ENCODE results near the gene TUT4. TPM values are rescaled to one million over a fixed set of nuclear protein-coding genes. Genes with fewer than 3 reads are reported as not detected.

Gene TUT4
- total and polyA plus RNA-seq, 2 experiments from 2014 or later: 14.9 to 18.9 TPM

DNA sequence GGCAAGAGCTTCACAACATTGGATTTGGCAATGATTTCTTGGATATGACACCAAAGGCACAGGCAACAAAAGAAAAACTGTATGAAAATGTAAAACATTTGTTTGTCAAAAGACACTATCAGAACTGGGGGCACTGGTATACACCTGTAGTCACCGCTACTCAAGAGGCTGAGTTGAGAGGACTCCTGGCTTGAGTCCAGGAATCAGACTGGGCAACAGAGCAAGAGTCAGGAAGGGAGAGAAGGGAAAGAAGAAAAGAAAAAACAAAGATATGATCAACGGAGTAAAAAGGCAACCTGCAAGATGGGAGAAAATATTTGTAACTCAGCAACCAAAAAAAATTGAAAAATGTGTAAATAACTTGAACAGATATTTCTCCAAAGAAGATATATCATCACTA is 6.0 kb upstream of the TUT4 start:
- DNase-seq: no peak
- no peaks in the 10 kb centered on the region for H3K27me3 ChIP-seq (replicated peaks; ENCODE audit: insufficient read depth)
- no peaks in the 10 kb centered on the region for H3K36me3 ChIP-seq (ENCODE audit: low read depth)
- in situ Hi-C loops (cut with MboI): no loop called here
- H3K4me3 ChIP-seq: no peak overlapping the region
- no peak overlapping the region for H2AFZ ChIP-seq
- peaks cover 8% of the 10 kb centered on the region for H3K4me1 ChIP-seq (ENCODE audit: insufficient read depth)
- 87 to 95% methylated on average over 2 of the region's 2 CpGs for WGBS, 2 experiments (ENCODE audit: low coverage in 1 of 2, low lambda C conversion rate in 2 of 2, missing lambda C conversion rate in 2 of 2)
- H3K9me3 ChIP-seq (ENCODE audit: low read depth): no peaks in the 10 kb centered on the region
- no peaks in the 10 kb centered on the region for H3K9me2 ChIP-seq (ENCODE audit: insufficient read depth)
- no peak overlapping the region for H3K9ac ChIP-seq
- H3F3A ChIP-seq (ENCODE audit: insufficient read depth): peaks cover 14% of the 10 kb centered on the region
- no peak for TF ChIP-seq EZH2phosphoT487 (IDR thresholded peaks at IDR 0.05; ENCODE audit: insufficient read depth, low read depth)
- no peak for TF ChIP-seq EZH2 (IDR thresholded peaks at IDR 0.05; ENCODE audit: insufficient read depth, poor library complexity, severe bottlenecking)
- no peak overlapping the region for H3K4me2 ChIP-seq (ENCODE audit: unreplicated experiment)
- no peak overlapping the region for H3K27ac ChIP-seq
- no peaks in the 10 kb centered on the region for H4K20me1 ChIP-seq (ENCODE audit: insufficient read depth)
- no peaks in the 10 kb centered on the region for H3K79me2 ChIP-seq (ENCODE audit: insufficient read depth)

DNA sequence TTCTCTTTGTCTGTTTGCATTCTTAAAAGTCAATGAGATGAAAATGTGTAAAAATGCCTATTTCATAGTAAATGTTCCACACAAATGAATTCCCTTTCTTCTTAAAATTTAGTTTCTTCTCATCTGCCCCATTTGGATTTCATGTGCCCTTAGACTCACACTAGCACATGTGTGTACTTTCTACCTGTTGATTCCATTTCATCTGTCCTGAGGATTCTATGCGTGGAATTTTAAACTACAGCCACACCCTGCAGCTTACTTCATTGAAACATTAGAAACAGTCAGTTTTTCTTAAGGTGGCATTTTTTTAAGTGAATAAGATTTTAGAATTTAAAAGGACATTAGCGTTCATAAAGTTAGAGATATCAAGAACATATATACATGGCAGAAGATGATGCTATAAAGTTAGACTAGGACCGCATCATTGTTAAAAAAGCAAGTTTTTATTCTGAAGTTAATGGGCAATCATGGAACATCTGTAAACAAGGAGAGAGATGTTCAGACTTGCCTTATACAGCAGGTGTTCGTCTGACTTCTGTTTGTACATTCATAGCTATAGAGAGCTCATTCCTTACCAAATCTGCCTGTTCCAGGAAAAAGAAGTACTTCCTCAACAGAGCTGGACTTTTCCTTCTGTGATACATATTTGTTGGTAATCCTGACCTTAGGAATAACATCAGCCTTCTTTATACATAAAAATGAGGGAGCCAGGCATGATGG is 3.9 kb upstream of the TUT4 start:
- Histone ChIP-seq H3K9me3 (ENCODE audit: low read depth) (no peaks in the 10 kb centered on the region), H3K4me2 (ENCODE audit: unreplicated experiment) (no peak overlapping the region), H3K36me3 (ENCODE audit: low read depth) (no peaks in the 10 kb centered on the region), H3K4me3 (no peak overlapping the region), H4K20me1 (ENCODE audit: insufficient read depth) (no peaks in the 10 kb centered on the region), H3K4me1 (ENCODE audit: insufficient read depth) (peaks cover 9% of the 10 kb centered on the region), H3K27me3 (replicated peaks; ENCODE audit: insufficient read depth) (no peaks in the 10 kb centered on the region), H3K9me2 (ENCODE audit: insufficient read depth) (no peaks in the 10 kb centered on the region), H2AFZ (no peak overlapping the region), H3K9ac (no peak overlapping the region), H3K27ac (no peak overlapping the region), H3K79me2 (ENCODE audit: insufficient read depth) (peaks cover 8% of the 10 kb centered on the region; the same call in 1 of the 2 replicates), H3F3A (ENCODE audit: insufficient read depth) (peaks cover 21% of the 10 kb centered on the region)
- in situ Hi-C loops (cut with MboI): no loop called here
- 83 to 85% methylated on average over 4 of the region's 4 CpGs for WGBS, 2 experiments (ENCODE audit: low coverage in 1 of 2, low lambda C conversion rate in 2 of 2, missing lambda C conversion rate in 2 of 2)
- no peak for TF ChIP-seq EZH2 (IDR thresholded peaks at IDR 0.05; ENCODE audit: insufficient read depth, poor library complexity, severe bottlenecking)
- no peak for TF ChIP-seq EZH2phosphoT487 (IDR thresholded peaks at IDR 0.05; ENCODE audit: insufficient read depth, low read depth)
- no peak for DNase-seq

DNA sequence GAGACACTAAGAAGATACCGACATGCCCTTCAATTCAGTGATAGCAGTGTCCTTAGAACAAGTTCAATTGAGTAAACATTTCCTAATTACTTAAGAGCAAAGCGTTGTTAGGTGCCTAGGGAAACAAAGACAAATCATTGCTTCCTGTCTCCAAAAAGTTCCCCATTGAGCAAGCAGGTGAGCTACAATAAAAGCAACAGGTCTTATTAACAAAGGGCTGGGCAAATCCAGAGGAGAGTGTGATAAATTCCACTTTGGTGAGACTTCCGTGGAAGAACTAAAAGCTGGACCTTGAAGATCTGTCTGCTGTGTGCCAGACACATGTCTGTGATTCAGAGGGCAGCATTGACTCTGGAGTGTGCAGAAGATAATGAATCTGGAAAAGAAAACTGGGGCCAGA is 1.9 kb upstream of the TUT4 start:
- Histone ChIP-seq H2AFZ (0 out of 2 replicates have a peak overlapping the region, but pooled peaks have one; percentile 91), H3K9me3 (ENCODE audit: low read depth) (no peaks in the 10 kb centered on the region), H3K4me2 (ENCODE audit: unreplicated experiment) (no peak overlapping the region), H3K9me2 (ENCODE audit: insufficient read depth) (no peaks in the 10 kb centered on the region), H3K36me3 (ENCODE audit: low read depth) (no peaks in the 10 kb centered on the region), H3K4me3 (peak overlapping the region; percentile 87; the same call in 1 of the 2 replicates), H4K20me1 (ENCODE audit: insufficient read depth) (no peaks in the 10 kb centered on the region), H3K27me3 (replicated peaks; ENCODE audit: insufficient read depth) (no peaks in the 10 kb centered on the region), H3K27ac (no peak overlapping the region), H3F3A (ENCODE audit: insufficient read depth) (peaks cover 25% of the 10 kb centered on the region), H3K4me1 (ENCODE audit: insufficient read depth) (peaks cover 17% of the 10 kb centered on the region), H3K9ac (no peak overlapping the region), H3K79me2 (ENCODE audit: insufficient read depth) (peaks cover 28% of the 10 kb centered on the region)
- TF ChIP-seq EZH2phosphoT487 (IDR thresholded peaks at IDR 0.05; ENCODE audit: insufficient read depth, low read depth): no peak
- TF ChIP-seq EZH2 (IDR thresholded peaks at IDR 0.05; ENCODE audit: insufficient read depth, poor library complexity, severe bottlenecking): no peak
- in situ Hi-C loops (cut with MboI): no loop called here
- DNase-seq: peak; percentile 61
- 17 to 28% methylated on average over 3 of the region's 3 CpGs for WGBS, 2 experiments (ENCODE audit: low coverage in 1 of 2, low lambda C conversion rate in 2 of 2, missing lambda C conversion rate in 2 of 2)

DNA sequence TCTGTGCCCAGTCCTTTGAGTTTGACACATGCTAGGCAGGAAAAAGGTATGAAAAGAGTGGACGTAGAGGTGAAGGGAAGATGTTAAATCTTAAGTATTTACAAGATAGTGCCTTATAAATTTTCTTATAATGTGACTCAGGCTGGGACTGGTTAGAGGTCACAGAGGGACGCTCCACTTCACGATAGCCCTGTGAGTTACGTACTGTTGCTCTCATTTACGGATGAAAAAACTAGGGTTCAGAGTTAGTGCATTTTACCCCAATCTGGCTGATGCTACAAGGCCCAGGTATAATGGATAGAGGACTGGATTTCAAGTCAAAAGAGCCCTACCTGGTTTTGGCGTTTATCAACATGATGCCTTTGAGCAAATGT is 1.4 kb upstream of the TUT4 start:
- 80 to 82% methylated on average over 6 of the region's 6 CpGs for WGBS, 2 experiments (ENCODE audit: low coverage in 1 of 2, low lambda C conversion rate in 2 of 2, missing lambda C conversion rate in 2 of 2)
- Histone ChIP-seq H3K9me2 (ENCODE audit: insufficient read depth) (no peaks in the 10 kb centered on the region), H3K4me1 (ENCODE audit: insufficient read depth) (peaks cover 17% of the 10 kb centered on the region), H3K9me3 (ENCODE audit: low read depth) (no peaks in the 10 kb centered on the region), H3K4me2 (ENCODE audit: unreplicated experiment) (peak overlapping the region; percentile 68), H3K4me3 (peak overlapping the region; percentile 87), H3K79me2 (ENCODE audit: insufficient read depth) (peaks cover 33% of the 10 kb centered on the region), H3F3A (ENCODE audit: insufficient read depth) (peaks cover 25% of the 10 kb centered on the region), H3K27me3 (replicated peaks; ENCODE audit: insufficient read depth) (no peaks in the 10 kb centered on the region), H4K20me1 (ENCODE audit: insufficient read depth) (no peaks in the 10 kb centered on the region), H2AFZ (peak overlapping the region; percentile 91), H3K27ac (no peak overlapping the region), H3K36me3 (ENCODE audit: low read depth) (no peaks in the 10 kb centered on the region), H3K9ac (peak overlapping the region; percentile 86)
- TF ChIP-seq EZH2 (IDR thresholded peaks at IDR 0.05; ENCODE audit: insufficient read depth, poor library complexity, severe bottlenecking) (no peak), EZH2phosphoT487 (IDR thresholded peaks at IDR 0.05; ENCODE audit: insufficient read depth, low read depth) (no peak)
- DNase-seq: peak; percentile 7
- in situ Hi-C loops (cut with MboI): no loop called here
